HepG2 (cell line): Measurements from ENCODE around the gene FRMD4B.

ENCODE experiments used
- BCL3 ChIP-seq: sonication (generic); formaldehyde crosslinking; IDR thresholded peaks from 2 replicates; pipeline ENCODE4 v1.5.1; 2020; ENCODE audit warnings: mild to moderate bottlenecking, missing genetic modification reagents, moderate library complexity
- BRCA1 ChIP-seq: sonication (generic); formaldehyde crosslinking; IDR thresholded peaks from 2 replicates; pipeline ENCODE4 v1.4.0; 2020; ENCODE audit warnings: missing genetic modification reagents
- CBX1 ChIP-seq: IDR thresholded peaks from one replicate; pipeline ENCODE4 v1.6.1; 2016; ENCODE audit warnings: antibody characterized with exemption, low read depth
- CHD2 ChIP-seq: IDR thresholded peaks from 2 replicates; pipeline ENCODE4 v1.6.1; 2011; ENCODE audit warnings: low read depth, low read length, improper control_type of control experiment
- CTCF ChIP-seq: sonication (generic); formaldehyde crosslinking; IDR thresholded peaks from 2 replicates; pipeline ENCODE4 v1.5.0; 2020; ENCODE audit warnings: mild to moderate bottlenecking, missing genetic modification reagents, moderate library complexity
- HES4 ChIP-seq: sonication (generic); formaldehyde crosslinking; IDR thresholded peaks from 2 replicates; pipeline ENCODE4 v1.9.0; 2021; ENCODE audit warnings: mild to moderate bottlenecking, missing genetic modification reagents, borderline replicate concordance
- MLLT10 ChIP-seq: sonication (generic); formaldehyde crosslinking; IDR thresholded peaks from 2 replicates; pipeline ENCODE4 v1.4.0; 2020; ENCODE audit warnings: missing genetic modification reagents
- NCOA1 ChIP-seq: sonication (generic); formaldehyde crosslinking; IDR thresholded peaks from 2 replicates; pipeline ENCODE4 v1.9.0; 2021; ENCODE audit warnings: missing genetic modification reagents
- SOX6 ChIP-seq, 2 experiments: fragments of 450-650 bp in 1 of 2; sonication (generic) in 1 of 2; formaldehyde crosslinking in 1 of 2; IDR thresholded peaks; 2 replicates each; pipeline versions ENCODE4 v1.4.0 to v1.6.1; 2017 to 2020; ENCODE audit warnings: antibody characterized with exemption in 1 of 2, mild to moderate bottlenecking in 1 of 2, missing genetic modification reagents in 1 of 2
- TAF15 ChIP-seq: fragments of 200-400 bp; formaldehyde crosslinking; IDR thresholded peaks from one replicate; pipeline ENCODE4 v1.6.1; 2018; ENCODE audit warnings: mild to moderate bottlenecking, low read depth, low read length; ENCODE audit not compliant: poor library complexity, severe bottlenecking
- ZNF549 ChIP-seq: sonication (generic); formaldehyde crosslinking; IDR thresholded peaks from 2 replicates; pipeline ENCODE4 v1.5.0; 2020; ENCODE audit warnings: missing genetic modification reagents
- ZZZ3 ChIP-seq: sonication (generic); formaldehyde crosslinking; IDR thresholded peaks from 2 replicates; pipeline ENCODE4 v1.4.0; 2020; ENCODE audit warnings: missing genetic modification reagents, mild to moderate bottlenecking, borderline replicate concordance

GRCh38 chr3:69214241-69214640 is 171.6 kb downstream of the FRMD4B start:
- TF ChIP-seq SOX6 (IDR thresholded peaks at IDR 0.05) (no peak), SOX6 (CRISPR knock-in tag; IDR thresholded peaks at IDR 0.05) (no peak), CBX1 (no peak), TAF15 (no peak), CTCF (CRISPR knock-in tag) (no peak), ZNF549 (CRISPR knock-in tag) (no peak), MLLT10 (CRISPR knock-in tag) (no peak), BRCA1 (no peak), HES4 (CRISPR knock-in tag) (no peak), BCL3 (CRISPR knock-in tag) (no peak), CHD2 (no peak), NCOA1 (no peak), ZZZ3 (no peak)
